K562 (cell line): ENCODE data around the gene ZSCAN5C. TPM values are rescaled to one million over a fixed set of nuclear protein-coding genes. Genes with fewer than 3 reads are reported as not detected.

Experiments used
- ATAC-seq: fragments of 200-7000 bp; cut with Tn5 transposase; 3 replicates; pipeline ENCODE4 v1.9.1; 2020; ENCODE audit warnings: moderate library complexity
- BruUV-seq: library from RNA; stranded (reverse); fragments of 400-500 nt; replicated peaks from 2 replicates; lab custom pipeline; 2021; lab: Mats Ljungman, UMichigan
- CTCF ChIA-PET: fragments of 300-600 bp; formaldehyde crosslinking; extraction: SDS; loops from one replicate; lab custom pipeline; 2021; ENCODE audit warnings: low intra/inter-chr PET ratio; lab: Yijun Ruan, JAX
- POLR2A ChIA-PET: fragments of 300-600, 350-650 bp; sonication (Branson Sonifier 250); formaldehyde crosslinking; extraction: SDS; loops from one replicate; lab custom pipeline; 2021; ENCODE audit warnings: antibody characterized with exemption, inconsistent platforms; lab: Yijun Ruan, JAX
- DNase-seq, 4 experiments: peaks; one replicate each; pipeline versions ENCODE4 v3.0.0 to v3.0.0-alpha.2; 2011 to 2018; ENCODE audit warnings: low spot score in 3 of 4, mixed read lengths in 3 of 4; ENCODE audit errors: extremely low read depth in 1 of 4
- FAIRE-seq: peaks from 2 replicates; lab custom pipeline; 2011; peaks lifted over from hg19 to GRCh38; lab: Jason Lieb, UNC
- H2AFZ ChIP-seq: 2 replicates; pipeline ENCODE4 v1.6.0; 2011; ENCODE audit warnings: low read depth, low read length, control low read depth, inconsistent platforms
- H3K27ac ChIP-seq: fragments of 200-600 bp; 3 replicates; pipeline ENCODE4 v1.8.0; 2011; ENCODE audit warnings: low read depth, mild to moderate bottlenecking, control low read depth, inconsistent platforms, low read length, moderate library complexity, mixed read lengths; ENCODE audit errors: extremely low read depth
- H3K27me3 ChIP-seq, 2 experiments: fragments of 300-600 bp in 1 of 2; 2 replicates in 1 of 2; 3 replicates in 1 of 2; pipeline versions ENCODE4 v1.6.0 to v1.8.0; 2011; ENCODE audit warnings: inconsistent platforms in 2 of 2, low read length in 2 of 2, mild to moderate bottlenecking in 1 of 2, mixed read lengths in 1 of 2, moderate library complexity in 1 of 2; ENCODE audit not compliant: control insufficient read depth in 2 of 2, insufficient read depth in 2 of 2
- H3K36me3 ChIP-seq: fragments of 300-600 bp; 3 replicates; pipeline ENCODE4 v1.8.0; 2011; ENCODE audit warnings: mild to moderate bottlenecking, low read length, inconsistent platforms; ENCODE audit not compliant: control insufficient read depth, insufficient read depth
- H3K4me1 ChIP-seq, 2 experiments: fragments of 200-600 bp in 1 of 2; replicated peaks in 1 of 2; 2 replicates in 1 of 2; 3 replicates in 1 of 2; pipeline versions ENCODE4 v1.5.1 to v1.8.0; 2011; ENCODE audit warnings: inconsistent platforms in 2 of 2, low read length in 2 of 2, mild to moderate bottlenecking in 1 of 2, mixed read lengths in 1 of 2, moderate library complexity in 1 of 2; ENCODE audit not compliant: control insufficient read depth in 2 of 2, insufficient read depth in 2 of 2
- H3K4me2 ChIP-seq: 2 replicates; pipeline ENCODE4 v1.6.1; 2011; ENCODE audit warnings: low read length, control low read depth, inconsistent platforms, mixed read lengths; ENCODE audit not compliant: insufficient read depth
- H3K4me3 ChIP-seq: fragments of 200-600 bp; sonication (generic), shearing (Covaris generic); 2 replicates; pipeline ENCODE4 v1.5.1; 2016; ENCODE audit warnings: control low read depth, inconsistent platforms
- H3K79me2 ChIP-seq: fragments of 200-600 bp; 3 replicates; pipeline ENCODE4 v1.8.0; 2011; ENCODE audit warnings: low read length, inconsistent platforms; ENCODE audit not compliant: control insufficient read depth, insufficient read depth
- H3K9ac ChIP-seq, 2 experiments: 2 replicates each; pipeline versions ENCODE4 v1.6.0 to v1.6.1; 2011; ENCODE audit warnings: low read depth in 2 of 2, low read length in 2 of 2, control low read depth in 1 of 2, inconsistent platforms in 1 of 2, mild to moderate bottlenecking in 1 of 2, mixed read lengths in 1 of 2; ENCODE audit not compliant: insufficient read depth in 1 of 2
- H3K9me1 ChIP-seq: one replicate; pipeline ENCODE4 v1.6.0; 2011; ENCODE audit warnings: inconsistent platforms, mild to moderate bottlenecking, low read length, moderate library complexity; ENCODE audit not compliant: control insufficient read depth, insufficient read depth
- H3K9me3 ChIP-seq: replicated peaks from 2 replicates; pipeline ENCODE4 v1.5.1; 2011; ENCODE audit warnings: low read depth, low read length, inconsistent platforms; ENCODE audit not compliant: control insufficient read depth, insufficient read depth
- H4K20me1 ChIP-seq: replicated peaks from 2 replicates; pipeline ENCODE4 v1.6.1; 2011; ENCODE audit warnings: low read length, inconsistent platforms, mixed read lengths; ENCODE audit not compliant: control insufficient read depth, insufficient read depth
- ASH1L ChIP-seq: fragments of 450-650 bp; IDR thresholded peaks from 2 replicates; pipeline ENCODE4 v1.6.1; 2018; ENCODE audit warnings: borderline replicate concordance, mild to moderate bottlenecking, low read depth; ENCODE audit not compliant: partially characterized antibody
- CBFB ChIP-seq: sonication (generic); formaldehyde crosslinking; IDR thresholded peaks from 2 replicates; pipeline ENCODE4 v1.4.0; 2020; ENCODE audit warnings: mild to moderate bottlenecking, missing genetic modification reagents
- CXXC5 ChIP-seq: fragments of 250-450 bp; sonication (Bioruptor Pico); IDR thresholded peaks from 2 replicates; pipeline ENCODE4 v1.8.0; 2022; ENCODE audit warnings: inconsistent platforms, mild to moderate bottlenecking, moderate library complexity
- DNMT1 ChIP-seq: fragments of 450-650 bp; IDR thresholded peaks from 2 replicates; pipeline ENCODE4 v1.6.1; 2016; ENCODE audit warnings: antibody characterized with exemption, mild to moderate bottlenecking
- FOXJ3 ChIP-seq: sonication (generic); formaldehyde crosslinking; IDR thresholded peaks from 2 replicates; pipeline ENCODE4 v1.4.0; 2020; ENCODE audit warnings: mild to moderate bottlenecking, missing genetic modification reagents
- FOXM1 ChIP-seq, 2 experiments: fragments of 450-650 bp in 1 of 2; sonication (generic) in 1 of 2; formaldehyde crosslinking in 1 of 2; IDR thresholded peaks; 2 replicates each; pipeline versions ENCODE4 v1.6.1 to v1.9.0; 2017 to 2022; ENCODE audit warnings: low read depth in 2 of 2, mild to moderate bottlenecking in 2 of 2, missing genetic modification reagents in 1 of 2, moderate library complexity in 1 of 2
- HSF4 ChIP-seq: fragments of 250-450 bp; sonication (Bioruptor Pico); IDR thresholded peaks from 2 replicates; pipeline ENCODE4 v2.1.2; 2022; ENCODE audit warnings: mild to moderate bottlenecking, moderate library complexity, borderline replicate concordance
- MEIS2 ChIP-seq: fragments of 450-650 bp; IDR thresholded peaks from 2 replicates; pipeline ENCODE4 v1.6.1; 2014; ENCODE audit warnings: mild to moderate bottlenecking; ENCODE audit not compliant: partially characterized antibody
- NR1H2 ChIP-seq: sonication (generic); formaldehyde crosslinking; IDR thresholded peaks from 2 replicates; pipeline ENCODE4 v1.4.0; 2020; ENCODE audit warnings: mild to moderate bottlenecking, missing genetic modification reagents
- NR4A1 ChIP-seq, 2 experiments: fragments of 250-450 bp in 1 of 2; fragments of 450-650 bp in 1 of 2; sonication (Bioruptor Pico) in 1 of 2; IDR thresholded peaks; 2 replicates each; pipeline versions ENCODE4 v1.4.0 to v1.6.1; 2016 to 2020; ENCODE audit warnings: mild to moderate bottlenecking in 2 of 2, missing compliant biosample characterization in 1 of 2, missing genetic modification characterization in 1 of 2, moderate library complexity in 1 of 2
- NUFIP1 ChIP-seq: fragments of 450-650 bp; IDR thresholded peaks from 2 replicates; pipeline ENCODE4 v1.6.1; 2018; ENCODE audit not compliant: partially characterized antibody
- PHF21A ChIP-seq: fragments of 450-650 bp; IDR thresholded peaks from 2 replicates; pipeline ENCODE4 v1.6.1; 2017; ENCODE audit warnings: low read depth, borderline replicate concordance
- ZNF23 ChIP-seq: fragments of 250-450 bp; sonication (Bioruptor Pico); IDR thresholded peaks from 2 replicates; pipeline ENCODE4 v1.4.0; 2020; ENCODE audit warnings: mild to moderate bottlenecking
- ZNF408 ChIP-seq: fragments of 250-450 bp; sonication (Bioruptor Pico); IDR thresholded peaks from 2 replicates; pipeline ENCODE4 v1.4.0; 2020; ENCODE audit warnings: low read depth, mild to moderate bottlenecking, moderate library complexity
- ZNF696 ChIP-seq: fragments of 250-450 bp; sonication (Bioruptor Pico); conservative IDR thresholded peaks from 2 replicates; pipeline ENCODE4 v1.4.0; 2020; ENCODE audit warnings: mild to moderate bottlenecking, moderate library complexity
- ZNF75A ChIP-seq: fragments of 450-650 bp; formaldehyde crosslinking; IDR thresholded peaks from 2 replicates; pipeline ENCODE4 v1.4.0; 2020; ENCODE audit warnings: mild to moderate bottlenecking
- WGBS: fragments of 100-300 bp; shearing (Covaris generic); methylation state at CpG from one replicate; pipeline ENCODE4 v1.1.6; 2016; ENCODE audit warnings: low coverage, mixed read lengths; ENCODE audit not compliant: insufficient coverage; ENCODE audit errors: missing lambda C conversion rate; 5-methylcytosine and 5-hydroxymethylcytosine counted together
- in situ Hi-C: fragments of 300-500 bp; cut with MboI; formaldehyde crosslinking; loops from 4 replicates; pipeline ENCODE4 v1.15.0; 2018; ENCODE audit warnings: inconsistent platforms, mixed read lengths
- intact Hi-C: fragments of 100-400 bp; cut with micrococcal nuclease; formaldehyde crosslinking; loops from 2 replicates; pipeline ENCODE4 v1.14.2; 2022
- polyA plus RNA-seq, 8 experiments: library from polyadenylated mRNA; depleted of rRNA in 4 of 8; stranded (reverse) in 5 of 8; unstranded in 3 of 8; fragments of >200 nt; fragmentation: Nextera tagmentation in 2 of 8; fragmentation: Illumina TruSeq in 1 of 8; extraction: Ambion mirVana in 2 of 8; extraction: Trizol in 1 of 8; gene quantifications; 2 replicates each; pipeline versions ENCODE4 v1.2.1 to v1.2.3, GENCODE V29; 2011 to 2014; ENCODE audit warnings: inconsistent platforms in 1 of 8, missing spikeins in 1 of 8
- total RNA-seq, 7 experiments: library from RNA; depleted of rRNA in 6 of 7; stranded (reverse); fragments of >200 nt in 6 of 7; fragmentation: Illumina TruSeq in 2 of 7; extraction: Trizol in 2 of 7; gene quantifications; 2 replicates each; pipeline versions ENCODE4 v1.2.1 to v1.2.3, GENCODE V29; 2011 to 2021; ENCODE audit warnings: low replicate concordance in 1 of 7
- TF ChIP-seq, protein P1 (sequence below): fragments of 450-650 bp; formaldehyde crosslinking; IDR thresholded peaks from 2 replicates; pipeline ENCODE4 v1.4.0; 2020; ENCODE audit warnings: mild to moderate bottlenecking
- TF ChIP-seq, protein P2 (sequence below): fragments of 450-650 bp; IDR thresholded peaks from 2 replicates; pipeline ENCODE4 v1.6.1; 2018; ENCODE audit warnings: mild to moderate bottlenecking, low read depth; ENCODE audit not compliant: partially characterized antibody

Gene ZSCAN5C
- total and polyA plus RNA-seq, 9 of the 15 experiments (the other 6 are each of a cell fraction or from before 2014, with no cell fraction given) = 0.07 TPM; not detected in 8

DNA sequence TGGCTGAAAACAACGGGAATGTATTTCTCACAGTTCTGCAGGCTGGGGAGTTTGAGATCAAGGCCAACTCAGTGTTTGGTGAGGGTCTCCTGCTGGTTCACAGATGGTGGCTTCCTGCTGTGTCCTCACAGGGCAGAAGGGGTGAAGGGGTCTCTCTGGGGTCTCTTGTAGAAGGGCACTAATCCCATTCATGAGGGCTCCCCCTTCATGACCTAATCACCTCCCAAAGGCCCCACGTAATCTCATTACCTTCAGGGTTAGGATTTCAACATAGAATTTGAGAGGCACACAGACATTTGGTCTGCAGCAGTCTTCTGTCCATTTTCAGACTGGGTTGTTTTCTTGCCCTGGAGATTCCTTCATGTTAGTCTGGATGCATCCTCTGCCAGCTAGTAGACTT lies 49.4 kb upstream of the ZSCAN5C start:
- no TSS peak for BruUV-seq
- Histone ChIP-seq H3K9me3 (no peaks in the 10 kb centered on the region), H3K9me1 (no peaks in the 10 kb centered on the region), H3K79me2 (peaks cover 5% of the 10 kb centered on the region; the same call in 2 of the 3 replicates), H3K4me2 (no peak overlapping the region), H3K4me3 (no peak overlapping the region), H3K9ac (no peak overlapping the region), H3K4me1 (peaks cover 0 to 4% of the 10 kb centered on the region in 2 experiments; a peak in 1 of 5 replicates), H3K36me3 (peaks cover 35% of the 10 kb centered on the region; the same call in 2 of the 3 replicates), H3K27me3 (no peaks in the 10 kb centered on the region), H3K27ac (no peak overlapping the region), H2AFZ (no peak overlapping the region), H4K20me1 (no peaks in the 10 kb centered on the region; the same call in 1 of the 2 replicates)
- intact Hi-C loops = loop anchor here (1.0 kb wide), 1 partner anchor 97 kb away; no protein-coding TSS in a partner anchor
- ATAC-seq (no peak), FAIRE-seq (no peak), DNase-seq (no peak)
- TF ChIP-seq PHF21A (no peak), HSF4 (CRISPR knock-in tag) (no peak), CBFB (CRISPR knock-in tag) (no peak), MEIS2 (no peak), FOXM1 (IDR thresholded peaks at IDR 0.05; ENCODE audit: low read depth) (no peak), FOXM1 (CRISPR knock-in tag; IDR thresholded peaks at IDR 0.05; ENCODE audit: low read depth) (no peak), NR1H2 (CRISPR knock-in tag) (no peak), FOXJ3 (CRISPR knock-in tag) (no peak), CXXC5 (no peak), ZNF23 (no peak), NUFIP1 (no peak), DNMT1 (no peak), ZNF75A (no peak), NR4A1 (CRISPR knock-in tag; IDR thresholded peaks at IDR 0.05) (no peak), NR4A1 (tag; IDR thresholded peaks at IDR 0.05) (no peak), ASH1L (no peak), ZNF408 (no peak), ZNF696 (CRISPR knock-in tag) (no peak)
- TF ChIP-seq, protein P1, sequence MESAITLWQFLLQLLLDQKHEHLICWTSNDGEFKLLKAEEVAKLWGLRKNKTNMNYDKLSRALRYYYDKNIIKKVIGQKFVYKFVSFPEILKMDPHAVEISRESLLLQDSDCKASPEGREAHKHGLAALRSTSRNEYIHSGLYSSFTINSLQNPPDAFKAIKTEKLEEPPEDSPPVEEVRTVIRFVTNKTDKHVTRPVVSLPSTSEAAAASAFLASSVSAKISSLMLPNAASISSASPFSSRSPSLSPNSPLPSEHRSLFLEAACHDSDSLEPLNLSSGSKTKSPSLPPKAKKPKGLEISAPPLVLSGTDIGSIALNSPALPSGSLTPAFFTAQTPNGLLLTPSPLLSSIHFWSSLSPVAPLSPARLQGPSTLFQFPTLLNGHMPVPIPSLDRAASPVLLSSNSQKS (CRISPR knock-in tag) = no peak
- TF ChIP-seq, protein P2, sequence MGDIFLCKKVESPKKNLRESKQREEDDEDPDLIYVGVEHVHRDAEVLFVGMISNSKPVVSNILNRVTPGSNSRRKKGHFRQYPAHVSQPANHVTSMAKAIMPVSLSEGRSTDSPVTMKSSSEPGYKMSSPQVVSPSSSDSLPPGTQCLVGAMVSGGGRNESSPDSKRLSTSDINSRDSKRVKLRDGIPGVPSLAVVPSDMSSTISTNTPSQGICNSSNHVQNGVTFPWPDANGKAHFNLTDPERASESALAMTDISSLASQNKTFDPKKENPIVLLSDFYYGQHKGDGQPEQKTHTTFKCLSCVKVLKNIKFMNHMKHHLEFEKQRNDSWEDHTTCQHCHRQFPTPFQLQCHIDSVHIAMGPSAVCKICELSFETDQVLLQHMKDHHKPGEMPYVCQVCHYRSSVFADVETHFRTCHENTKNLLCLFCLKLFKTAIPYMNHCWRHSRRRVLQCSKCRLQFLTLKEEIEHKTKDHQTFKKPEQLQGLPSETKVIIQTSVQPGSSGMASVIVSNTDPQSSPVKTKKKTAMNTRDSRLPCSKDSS = no peak
- POLR2A ChIA-PET = interaction anchor here (0.6 kb wide), 1 partner anchor 666 kb away, joined by 3 read pairs; no protein-coding TSS in a partner anchor
- in situ Hi-C loops = no loop called here
- CTCF ChIA-PET = no interaction called here
- WGBS = 74% methylated on average over 2 of the region's 2 CpGs
